ENCODE results near the gene IGSF21. TPM values are rescaled to one million over a fixed set of nuclear protein-coding genes. Genes with fewer than 3 reads are reported as not detected.

The IGSF21 gene
- total and polyA plus RNA-seq, 10 of the 15 experiments (the other 5 are each of a cell fraction or from before 2014, with no cell fraction given) = 0.03 to 0.49 TPM; not detected in 8

GRCh38 chr1:18387307-18387706 is 279.7 kb downstream of the IGSF21 start:
- no TSS peak for BruUV-seq (replicated peaks)
- WGBS (ENCODE audit: insufficient coverage, insufficient replicate concordance, low lambda C conversion rate, missing lambda C conversion rate) = 7% methylated on average over 6 of the region's 6 CpGs
- ChIA-PET RAD21 (ENCODE audit: unreplicated experiment) (no interaction called here), POLR2A (no interaction called here), SMC1A (ENCODE audit: uncharacterized antibody, unreplicated experiment) (no interaction called here), CTCF (no interaction called here)
- Histone ChIP-seq H3K79me2 (ENCODE audit: control insufficient read depth, insufficient read depth, low read length) (no peaks in the 10 kb centered on the region), H3K4me2 (ENCODE audit: control insufficient read depth, insufficient read depth) (no peak overlapping the region), H3K27ac (ENCODE audit: control insufficient read depth, insufficient read depth) (no peak overlapping the region), H3K27me3 (replicated peaks in 1 of 2; ENCODE audit: control insufficient read depth in 2 of 2, insufficient read depth in 2 of 2, low read length in 1 of 2) (peaks cover 3 to 4% of the 10 kb centered on the region in 2 experiments; a peak in 3 of 4 replicates), H2AFZ (ENCODE audit: control insufficient read depth, low read depth, low read length) (no peak overlapping the region), H3K9ac (ENCODE audit: control insufficient read depth, insufficient read depth, low read length) (no peak overlapping the region), H3K36me3 (ENCODE audit: control insufficient read depth in 2 of 2, insufficient read depth in 2 of 2, low read length in 1 of 2) (no peaks in the 10 kb centered on the region), H3K4me3 (no peak overlapping the region), H3K9me3 (replicated peaks; ENCODE audit: control insufficient read depth, insufficient read depth, low read length) (no peaks in the 10 kb centered on the region), H3K4me1 (ENCODE audit: control insufficient read depth, insufficient read depth, low read length) (no peaks in the 10 kb centered on the region), H4K20me1 (ENCODE audit: control insufficient read depth, insufficient read depth) (no peaks in the 10 kb centered on the region)
- ATAC-seq = no peak
- FAIRE-seq = no peak
- in situ Hi-C loops (cut with MboI) = no loop called here
- no peak for DNase-seq (ENCODE audit: low read depth, low spot score)
- no peak for TF ChIP-seq FOXM1 (IDR thresholded peaks at IDR 0.05; ENCODE audit: low read depth, low read length)
- no peak for TF ChIP-seq ESRRA (IDR thresholded peaks at IDR 0.05; ENCODE audit: low read length)
- no peak for TF ChIP-seq MTA3 (IDR thresholded peaks at IDR 0.05; ENCODE audit: borderline replicate concordance, low read length)
- no peak for TF ChIP-seq TAF1 (IDR thresholded peaks at IDR 0.05; ENCODE audit: borderline replicate concordance, low read depth, low read length)
- no peak for TF ChIP-seq EGR1 (IDR thresholded peaks at IDR 0.05; ENCODE audit: borderline replicate concordance in 1 of 2, low read depth in 2 of 2, low read length in 2 of 2)
- no peak for TF ChIP-seq RFX5 (IDR thresholded peaks at IDR 0.05; ENCODE audit: low read depth, low read length)
- intact Hi-C loops (cut with micrococcal nuclease; ENCODE audit: unreplicated experiment) = no loop called here

GRCh38 chr1:18390953-18391352 is 283.4 kb downstream of the IGSF21 start:
- no peaks in the 10 kb centered on the region for H4K20me1 ChIP-seq (ENCODE audit: control insufficient read depth, insufficient read depth)
- H3K4me3 ChIP-seq = no peak overlapping the region
- in situ Hi-C loops (cut with MboI) = no loop called here
- BruUV-seq (replicated peaks) = no TSS peak
- peaks cover 2 to 3% of the 10 kb centered on the region in 2 experiments; a peak in 3 of 4 replicates for H3K27me3 ChIP-seq (replicated peaks in 1 of 2; ENCODE audit: control insufficient read depth in 2 of 2, insufficient read depth in 2 of 2, low read length in 1 of 2)
- intact Hi-C loops (cut with micrococcal nuclease; ENCODE audit: unreplicated experiment) = no loop called here
- FAIRE-seq (no peak), DNase-seq (ENCODE audit: low read depth, low spot score) (no peak), ATAC-seq (no peak)
- WGBS (ENCODE audit: insufficient coverage, insufficient replicate concordance, low lambda C conversion rate, missing lambda C conversion rate) = 17% methylated on average over 11 of the region's 11 CpGs
- H3K4me1 ChIP-seq (ENCODE audit: control insufficient read depth, insufficient read depth, low read length) = no peaks in the 10 kb centered on the region
- no peak overlapping the region for H3K4me2 ChIP-seq (ENCODE audit: control insufficient read depth, insufficient read depth)
- H3K9ac ChIP-seq (ENCODE audit: control insufficient read depth, insufficient read depth, low read length) = no peak overlapping the region
- POLR2A ChIA-PET = no interaction called here
- CTCF ChIA-PET = no interaction called here
- no peak overlapping the region for H2AFZ ChIP-seq (ENCODE audit: control insufficient read depth, low read depth, low read length)
- no peaks in the 10 kb centered on the region for H3K9me3 ChIP-seq (replicated peaks; ENCODE audit: control insufficient read depth, insufficient read depth, low read length)
- H3K79me2 ChIP-seq (ENCODE audit: control insufficient read depth, insufficient read depth, low read length) = no peaks in the 10 kb centered on the region
- SMC1A ChIA-PET (ENCODE audit: uncharacterized antibody, unreplicated experiment) = no interaction called here
- H3K27ac ChIP-seq (ENCODE audit: control insufficient read depth, insufficient read depth) = no peak overlapping the region
- no peaks in the 10 kb centered on the region for H3K36me3 ChIP-seq (ENCODE audit: control insufficient read depth in 2 of 2, insufficient read depth in 2 of 2, low read length in 1 of 2)
- RAD21 ChIA-PET (ENCODE audit: unreplicated experiment) = no interaction called here
- no peak for TF ChIP-seq SUZ12 (IDR thresholded peaks at IDR 0.05; ENCODE audit: unreplicated experiment)
- TF ChIP-seq BMI1 (IDR thresholded peaks at IDR 0.05; ENCODE audit: borderline replicate concordance) = no peak
- TF ChIP-seq YY1 (IDR thresholded peaks at IDR 0.05; ENCODE audit: low read depth, low read length) = no peak
- no peak for TF ChIP-seq NFIC (IDR thresholded peaks at IDR 0.05; ENCODE audit: low read depth, low read length)
- no peak for TF ChIP-seq IRF4 (IDR thresholded peaks at IDR 0.05; ENCODE audit: low read depth, low read length)
- TF ChIP-seq CEBPB (IDR thresholded peaks at IDR 0.05; ENCODE audit: borderline replicate concordance in 1 of 2, low read depth in 2 of 2, low read length in 2 of 2) = no peak
- no peak for TF ChIP-seq SMAD1 (IDR thresholded peaks at IDR 0.05; ENCODE audit: low read depth, partially characterized antibody)
- TF ChIP-seq, protein P1, sequence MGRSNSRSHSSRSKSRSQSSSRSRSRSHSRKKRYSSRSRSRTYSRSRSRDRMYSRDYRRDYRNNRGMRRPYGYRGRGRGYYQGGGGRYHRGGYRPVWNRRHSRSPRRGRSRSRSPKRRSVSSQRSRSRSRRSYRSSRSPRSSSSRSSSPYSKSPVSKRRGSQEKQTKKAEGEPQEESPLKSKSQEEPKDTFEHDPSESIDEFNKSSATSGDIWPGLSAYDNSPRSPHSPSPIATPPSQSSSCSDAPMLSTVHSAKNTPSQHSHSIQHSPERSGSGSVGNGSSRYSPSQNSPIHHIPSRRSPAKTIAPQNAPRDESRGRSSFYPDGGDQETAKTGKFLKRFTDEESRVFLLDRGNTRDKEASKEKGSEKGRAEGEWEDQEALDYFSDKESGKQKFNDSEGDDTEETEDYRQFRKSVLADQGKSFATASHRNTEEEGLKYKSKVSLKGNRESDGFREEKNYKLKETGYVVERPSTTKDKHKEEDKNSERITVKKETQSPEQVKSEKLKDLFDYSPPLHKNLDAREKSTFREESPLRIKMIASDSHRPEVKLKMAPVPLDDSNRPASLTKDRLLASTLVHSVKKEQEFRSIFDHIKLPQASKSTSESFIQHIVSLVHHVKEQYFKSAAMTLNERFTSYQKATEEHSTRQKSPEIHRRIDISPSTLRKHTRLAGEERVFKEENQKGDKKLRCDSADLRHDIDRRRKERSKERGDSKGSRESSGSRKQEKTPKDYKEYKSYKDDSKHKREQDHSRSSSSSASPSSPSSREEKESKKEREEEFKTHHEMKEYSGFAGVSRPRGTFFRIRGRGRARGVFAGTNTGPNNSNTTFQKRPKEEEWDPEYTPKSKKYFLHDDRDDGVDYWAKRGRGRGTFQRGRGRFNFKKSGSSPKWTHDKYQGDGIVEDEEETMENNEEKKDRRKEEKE (IDR thresholded peaks at IDR 0.05) = no peak
- TF ChIP-seq MTA2 (IDR thresholded peaks at IDR 0.05; ENCODE audit: low read depth) = no peak
- TF ChIP-seq, protein P2, sequence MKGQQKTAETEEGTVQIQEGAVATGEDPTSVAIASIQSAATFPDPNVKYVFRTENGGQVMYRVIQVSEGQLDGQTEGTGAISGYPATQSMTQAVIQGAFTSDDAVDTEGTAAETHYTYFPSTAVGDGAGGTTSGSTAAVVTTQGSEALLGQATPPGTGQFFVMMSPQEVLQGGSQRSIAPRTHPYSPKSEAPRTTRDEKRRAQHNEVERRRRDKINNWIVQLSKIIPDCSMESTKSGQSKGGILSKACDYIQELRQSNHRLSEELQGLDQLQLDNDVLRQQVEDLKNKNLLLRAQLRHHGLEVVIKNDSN (IDR thresholded peaks at IDR 0.05; ENCODE audit: borderline replicate concordance, extremely low read length, insufficient read depth, low read depth, low read length) = no peak

All from GM12878 (cell line).